ENCODE measurements around the gene CRAMP1. TPM values are rescaled to one million over a fixed set of nuclear protein-coding genes. Genes with fewer than 3 reads are reported as not detected.
A peak's percentile ranks its signal among the peaks of the same experiment; 100 is the strongest.

CRAMP1 gene, protein sequence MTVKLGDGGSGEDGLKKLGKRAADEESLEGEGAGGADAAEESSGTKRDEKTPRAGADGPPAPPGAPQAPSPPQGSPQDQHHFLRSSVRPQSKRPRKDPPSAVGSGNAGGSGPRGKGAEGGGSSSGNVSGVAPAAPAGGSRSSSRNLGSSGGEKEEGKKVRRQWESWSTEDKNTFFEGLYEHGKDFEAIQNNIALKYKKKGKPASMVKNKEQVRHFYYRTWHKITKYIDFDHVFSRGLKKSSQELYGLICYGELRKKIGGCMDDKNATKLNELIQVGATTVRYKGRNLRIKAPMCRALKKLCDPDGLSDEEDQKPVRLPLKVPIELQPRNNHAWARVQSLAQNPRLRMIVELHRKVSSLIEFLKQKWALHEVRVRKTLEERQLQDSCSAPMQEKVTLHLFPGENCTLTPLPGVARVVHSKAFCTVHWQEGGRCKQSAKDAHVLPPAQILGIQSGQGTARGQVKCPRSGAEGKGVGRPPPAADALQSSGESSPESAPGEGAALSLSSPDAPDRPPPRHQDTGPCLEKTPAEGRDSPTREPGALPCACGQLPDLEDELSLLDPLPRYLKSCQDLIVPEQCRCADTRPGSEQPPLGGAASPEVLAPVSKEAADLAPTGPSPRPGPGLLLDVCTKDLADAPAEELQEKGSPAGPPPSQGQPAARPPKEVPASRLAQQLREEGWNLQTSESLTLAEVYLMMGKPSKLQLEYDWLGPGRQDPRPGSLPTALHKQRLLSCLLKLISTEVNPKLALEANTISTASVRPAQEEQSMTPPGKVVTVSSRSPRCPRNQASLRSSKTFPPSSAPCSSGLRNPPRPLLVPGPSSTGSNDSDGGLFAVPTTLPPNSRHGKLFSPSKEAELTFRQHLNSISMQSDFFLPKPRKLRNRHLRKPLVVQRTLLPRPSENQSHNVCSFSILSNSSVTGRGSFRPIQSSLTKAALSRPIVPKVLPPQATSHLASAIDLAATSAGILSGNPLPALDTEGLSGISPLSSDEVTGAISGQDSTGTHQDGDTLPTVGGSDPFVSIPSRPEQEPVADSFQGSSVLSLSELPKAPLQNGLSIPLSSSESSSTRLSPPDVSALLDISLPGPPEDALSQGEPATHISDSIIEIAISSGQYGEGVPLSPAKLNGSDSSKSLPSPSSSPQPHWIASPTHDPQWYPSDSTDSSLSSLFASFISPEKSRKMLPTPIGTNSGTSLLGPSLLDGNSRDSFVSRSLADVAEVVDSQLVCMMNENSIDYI (N-terminal part only)
- 10 to 100 TPM; 15.7 to 39.3 (median 26.1) TPM for total RNA-seq

DNA sequence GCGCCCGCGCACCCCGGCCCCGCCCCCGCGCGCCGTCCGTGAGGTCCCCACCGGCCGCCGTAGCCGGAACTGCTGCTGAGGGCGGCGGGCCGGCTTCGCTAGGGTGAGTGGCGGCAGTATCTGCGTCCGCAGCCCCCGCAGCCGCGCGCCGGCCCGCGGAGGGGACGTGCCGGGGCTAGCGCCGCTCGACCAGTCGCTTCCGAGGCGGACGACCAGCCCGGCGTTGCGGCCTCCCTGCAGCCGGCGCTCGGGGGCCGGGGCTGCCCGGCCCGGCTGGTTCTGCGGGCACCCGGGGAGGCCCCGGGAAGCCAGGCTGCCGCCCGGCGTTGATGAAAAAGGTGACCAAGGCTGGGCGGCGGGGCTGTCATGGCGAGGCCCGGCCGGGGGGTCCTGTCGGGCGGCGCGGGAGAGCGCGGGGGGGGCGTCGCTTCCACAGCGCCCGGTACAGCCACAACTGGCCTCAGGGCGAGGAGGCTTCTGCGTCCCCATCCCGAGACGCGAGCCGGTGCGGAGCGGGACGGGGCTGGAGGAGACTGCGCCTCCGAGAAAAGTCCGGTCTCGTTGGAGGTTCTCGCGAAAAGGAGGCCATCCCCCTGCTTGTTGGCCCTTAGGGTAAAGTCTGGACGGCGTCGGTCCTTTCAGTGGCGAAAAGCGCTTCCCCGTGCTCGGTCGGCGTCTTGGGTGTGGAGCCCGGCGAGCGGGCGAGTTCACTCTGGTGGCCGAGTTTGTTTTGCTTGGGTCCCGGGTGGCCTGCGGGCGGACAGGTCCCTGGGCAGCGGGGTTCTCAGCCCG lies at the start of gene CRAMP1:
CRAMP1 (plus strand) TSS at position 41 of the 792 bp plus-strand sequence. CDS start 2,280 bp downstream, outside the sequence.
- Histone ChIP-seq H3K4me3 (peak within 1 kb of the TSS; percentile 99), H3K36me3 (no peaks in the 10 kb centered on the region), H3K4me1 (peaks cover 58% of the 10 kb centered on the region), H3K27ac (peak within 1 kb of the TSS; percentile 87), H3K27me3 (no peaks in the 10 kb centered on the region), H3K9me3 (no peaks in the 10 kb centered on the region)
- peak in 1 of 2 donors; percentile 72 for DNase-seq (ENCODE audit: low spot score in 2 of 2)
- no peak for TF ChIP-seq EP300 (IDR thresholded peaks at IDR 0.05)
- peak in 1 of 3 donors; percentile 32 for TF ChIP-seq POLR2AphosphoS5 (IDR thresholded peaks at IDR 0.05)
- TF ChIP-seq, protein P1, sequence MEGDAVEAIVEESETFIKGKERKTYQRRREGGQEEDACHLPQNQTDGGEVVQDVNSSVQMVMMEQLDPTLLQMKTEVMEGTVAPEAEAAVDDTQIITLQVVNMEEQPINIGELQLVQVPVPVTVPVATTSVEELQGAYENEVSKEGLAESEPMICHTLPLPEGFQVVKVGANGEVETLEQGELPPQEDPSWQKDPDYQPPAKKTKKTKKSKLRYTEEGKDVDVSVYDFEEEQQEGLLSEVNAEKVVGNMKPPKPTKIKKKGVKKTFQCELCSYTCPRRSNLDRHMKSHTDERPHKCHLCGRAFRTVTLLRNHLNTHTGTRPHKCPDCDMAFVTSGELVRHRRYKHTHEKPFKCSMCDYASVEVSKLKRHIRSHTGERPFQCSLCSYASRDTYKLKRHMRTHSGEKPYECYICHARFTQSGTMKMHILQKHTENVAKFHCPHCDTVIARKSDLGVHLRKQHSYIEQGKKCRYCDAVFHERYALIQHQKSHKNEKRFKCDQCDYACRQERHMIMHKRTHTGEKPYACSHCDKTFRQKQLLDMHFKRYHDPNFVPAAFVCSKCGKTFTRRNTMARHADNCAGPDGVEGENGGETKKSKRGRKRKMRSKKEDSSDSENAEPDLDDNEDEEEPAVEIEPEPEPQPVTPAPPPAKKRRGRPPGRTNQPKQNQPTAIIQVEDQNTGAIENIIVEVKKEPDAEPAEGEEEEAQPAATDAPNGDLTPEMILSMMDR (IDR thresholded peaks at IDR 0.05): no peak
- no peak for TF ChIP-seq POLR2A (IDR thresholded peaks at IDR 0.05)
- WGBS: 0% methylated on average over 1 of the region's 101 CpGs

DNA sequence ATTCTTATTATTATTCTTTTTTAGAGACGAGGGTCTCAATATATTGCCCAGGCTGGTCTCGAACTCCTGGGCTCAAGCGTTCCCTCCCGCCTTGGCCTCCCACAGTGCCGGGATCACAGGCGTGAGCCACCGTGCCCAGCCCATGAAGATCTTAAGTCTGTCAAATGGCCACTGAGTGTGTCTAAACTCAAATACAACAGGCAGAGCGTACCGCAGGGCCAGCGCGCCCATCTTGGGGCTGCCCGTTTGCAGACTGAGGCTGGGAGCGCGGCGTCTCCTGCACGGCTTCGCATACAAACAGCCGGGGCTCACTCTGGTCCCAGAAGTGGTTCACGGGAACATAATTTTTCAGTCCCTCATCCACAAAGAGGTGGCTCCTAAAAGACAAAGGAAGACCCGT lies 48.4 kb upstream of the CRAMP1 start:
- H3K27ac ChIP-seq: no peak overlapping the region
- H3K4me1 ChIP-seq: no peaks in the 10 kb centered on the region
- no peak for DNase-seq (ENCODE audit: low spot score in 2 of 2)
- no peak overlapping the region for H3K4me3 ChIP-seq
- no peaks in the 10 kb centered on the region for H3K9me3 ChIP-seq
- no peaks in the 10 kb centered on the region for H3K27me3 ChIP-seq
- 99% methylated on average over 17 of the region's 20 CpGs for WGBS
- TF ChIP-seq POLR2AphosphoS5 (IDR thresholded peaks at IDR 0.05): no peak
- TF ChIP-seq, protein P1 (IDR thresholded peaks at IDR 0.05): no peak
- no peak for TF ChIP-seq EP300 (IDR thresholded peaks at IDR 0.05)
- no peak for TF ChIP-seq POLR2A (IDR thresholded peaks at IDR 0.05)
- H3K36me3 ChIP-seq: peaks cover 50% of the 10 kb centered on the region

DNA sequence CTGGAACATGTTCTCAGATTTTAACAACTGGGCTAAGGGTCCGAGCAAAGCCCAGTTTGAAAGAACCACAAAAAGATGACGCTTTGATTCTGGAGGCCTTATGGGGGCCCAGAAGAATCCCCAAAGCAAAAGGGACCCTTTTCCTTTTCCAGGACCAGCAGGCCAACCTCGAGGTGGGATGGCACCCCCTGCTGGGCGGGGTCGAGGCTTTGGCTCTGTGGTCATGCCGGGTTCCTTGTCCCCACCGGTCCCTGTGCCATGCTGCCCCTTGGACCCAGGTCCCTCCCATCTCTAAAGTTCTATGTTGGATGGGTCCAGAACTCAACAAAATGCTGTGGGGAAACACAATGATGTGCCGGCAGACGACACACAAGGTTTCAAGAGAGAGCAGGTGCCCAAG lies 47.8 kb upstream of the CRAMP1 start:
- TF ChIP-seq, protein P1 (IDR thresholded peaks at IDR 0.05): no peak
- TF ChIP-seq POLR2A (IDR thresholded peaks at IDR 0.05): no peak
- no peak for TF ChIP-seq POLR2AphosphoS5 (IDR thresholded peaks at IDR 0.05)
- no peak for TF ChIP-seq EP300 (IDR thresholded peaks at IDR 0.05)
- H3K4me1 ChIP-seq: no peaks in the 10 kb centered on the region
- H3K36me3 ChIP-seq: peaks cover 45% of the 10 kb centered on the region
- 76% methylated on average over 9 of the region's 9 CpGs for WGBS
- DNase-seq (ENCODE audit: low spot score in 2 of 2): no peak
- no peaks in the 10 kb centered on the region for H3K9me3 ChIP-seq
- H3K27ac ChIP-seq: no peak overlapping the region
- no peaks in the 10 kb centered on the region for H3K27me3 ChIP-seq
- H3K4me3 ChIP-seq: no peak overlapping the region

DNA sequence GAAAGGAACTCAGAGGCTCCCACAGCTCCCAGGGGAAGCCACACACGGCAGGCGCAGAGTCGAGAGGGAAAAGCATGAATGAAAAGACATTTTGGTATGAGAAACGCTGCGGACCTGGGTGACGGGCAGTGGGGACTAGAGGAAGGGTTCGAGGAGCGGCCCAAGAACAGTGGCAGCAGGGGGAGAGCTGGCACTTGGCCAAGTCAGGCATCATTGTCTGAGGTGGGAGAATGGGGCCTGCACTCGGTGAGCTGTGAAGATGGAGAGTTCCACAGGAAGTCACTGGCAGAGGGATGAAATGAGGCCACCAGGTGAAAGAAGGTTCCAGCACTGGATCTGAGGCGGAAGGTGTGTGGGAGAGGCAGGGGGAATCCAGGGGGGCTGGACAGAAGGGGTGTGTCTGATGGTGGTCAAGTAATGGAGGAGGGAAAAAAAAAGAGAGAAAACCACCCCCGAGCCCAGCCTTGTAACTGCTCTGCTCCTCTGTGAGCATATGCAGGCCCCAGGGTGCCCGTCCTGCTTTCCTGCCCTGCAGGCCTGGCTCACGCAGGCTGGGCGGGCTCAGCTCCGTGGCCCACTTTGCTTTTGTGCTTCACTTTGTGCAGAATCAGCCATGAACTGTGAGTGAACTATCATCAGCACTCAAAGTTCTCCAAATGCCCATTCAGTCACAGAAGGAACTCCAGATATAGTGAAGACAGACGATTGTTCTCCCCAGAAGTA lies 46.9 kb upstream of the CRAMP1 start:
- Histone ChIP-seq H3K9me3 (no peaks in the 10 kb centered on the region), H3K27me3 (no peaks in the 10 kb centered on the region), H3K27ac (no peak overlapping the region), H3K4me1 (no peaks in the 10 kb centered on the region), H3K36me3 (peaks cover 36% of the 10 kb centered on the region), H3K4me3 (no peak overlapping the region)
- no peak for TF ChIP-seq POLR2AphosphoS5 (IDR thresholded peaks at IDR 0.05)
- no peak for TF ChIP-seq POLR2A (IDR thresholded peaks at IDR 0.05)
- no peak for TF ChIP-seq EP300 (IDR thresholded peaks at IDR 0.05)
- TF ChIP-seq, protein P1 (IDR thresholded peaks at IDR 0.05): no peak
- no peak for DNase-seq (ENCODE audit: low spot score in 2 of 2)
- WGBS: 82% methylated on average over 16 of the region's 16 CpGs
